IPS-NIHi11 (cell line): Measurements from ENCODE around the gene DUOX2.

Experiments
- DNase-seq: peaks from one replicate; pipeline ENCODE4 v3.0.0; 2012; ENCODE audit warnings: mixed read lengths, low spot score

The DUOX2 gene

GRCh38 chr15:45114076-45114750 lies at the start of gene DUOX2, which contains the start of gene DUOXA2:
Gene DUOX2 (minus strand): TSS chr15:45114172. CDS start chr15:45113411, 761 bp downstream.
Gene DUOXA2 (plus strand): TSS chr15:45114326. CDS start chr15:45114606, 280 bp downstream.
- no peak for DNase-seq

DNA sequence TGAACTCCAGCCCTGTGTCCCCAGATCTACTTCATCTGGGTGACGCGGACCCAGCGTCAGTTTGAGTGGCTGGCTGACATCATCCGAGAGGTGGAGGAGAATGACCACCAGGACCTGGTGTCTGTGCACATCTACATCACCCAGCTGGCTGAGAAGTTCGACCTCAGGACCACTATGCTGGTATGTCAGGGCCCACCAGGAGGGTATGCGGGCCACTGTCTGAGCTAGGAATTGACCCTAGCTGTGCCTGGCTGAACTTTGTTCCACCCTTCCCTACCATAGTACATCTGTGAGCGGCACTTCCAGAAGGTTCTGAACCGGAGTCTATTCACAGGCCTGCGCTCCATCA lies 49.5 kb upstream of the DUOX2 start:
- DNase-seq, result no peak

GRCh38 chr15:45162771-45163507 lies 49.0 kb upstream of the DUOX2 start:
- DNase-seq, result peak; percentile 91

GRCh38 chr15:45161666-45162065 lies 47.7 kb upstream of the DUOX2 start:
- no peak for DNase-seq

DNA sequence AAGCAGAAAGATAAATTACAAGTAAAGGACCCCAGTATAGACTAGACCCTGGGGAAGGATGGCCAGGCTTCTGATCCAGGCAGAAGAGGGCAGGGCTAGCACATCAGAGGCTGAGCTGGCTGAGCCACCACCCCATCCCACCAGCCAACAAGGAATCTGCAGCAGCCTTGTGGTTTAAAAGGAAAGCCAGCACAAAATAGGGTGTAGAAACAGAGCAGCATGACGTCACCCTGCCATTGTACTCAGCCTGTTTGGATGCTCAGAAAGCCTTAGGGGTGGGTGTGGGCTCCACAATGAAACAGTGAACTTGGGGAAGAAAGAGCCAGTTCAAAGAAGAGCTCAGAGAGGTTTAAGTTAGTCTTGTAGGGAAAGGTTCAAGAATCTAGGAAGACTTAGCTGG lies 44.0 kb upstream of the DUOX2 start:
- peak; percentile 41 for DNase-seq

DNA sequence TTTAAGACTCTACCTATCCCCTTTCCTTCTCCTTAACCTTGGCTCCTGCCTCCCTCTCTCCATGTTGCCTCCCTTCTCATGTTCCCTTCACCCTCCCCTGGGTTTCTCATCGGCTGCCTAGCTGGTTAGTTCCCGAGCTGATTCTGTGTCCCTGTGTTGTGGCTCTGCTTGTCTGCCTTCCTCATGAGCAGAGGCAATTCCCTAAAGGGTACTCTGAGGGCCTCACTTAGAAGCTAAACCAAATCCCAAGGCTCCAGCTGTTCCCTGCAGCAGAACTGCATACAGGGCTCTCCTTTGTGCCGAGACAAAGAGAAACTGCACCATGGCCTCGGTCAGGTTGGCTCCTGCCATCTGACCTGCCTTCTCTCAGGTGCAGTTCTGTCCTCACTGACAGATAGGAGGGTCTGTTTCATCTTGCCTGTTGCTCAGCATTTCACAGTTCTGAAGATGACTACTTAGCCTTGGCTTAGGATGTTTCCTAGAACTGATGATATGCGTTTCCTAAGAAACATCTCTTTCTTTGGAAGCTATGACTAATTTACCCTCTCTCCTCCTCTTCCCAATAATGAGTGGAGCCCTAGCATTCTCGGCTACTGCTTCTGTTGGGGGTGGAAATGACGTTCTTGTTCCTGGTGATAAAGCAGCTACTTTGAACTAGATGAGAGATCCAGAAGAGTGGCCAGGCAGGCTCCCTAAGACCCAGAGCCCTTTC lies 42.9 kb upstream of the DUOX2 start:
- no peak for DNase-seq

GRCh38 chr15:45155739-45156138 lies 41.8 kb upstream of the DUOX2 start:
- no peak for DNase-seq

DNA sequence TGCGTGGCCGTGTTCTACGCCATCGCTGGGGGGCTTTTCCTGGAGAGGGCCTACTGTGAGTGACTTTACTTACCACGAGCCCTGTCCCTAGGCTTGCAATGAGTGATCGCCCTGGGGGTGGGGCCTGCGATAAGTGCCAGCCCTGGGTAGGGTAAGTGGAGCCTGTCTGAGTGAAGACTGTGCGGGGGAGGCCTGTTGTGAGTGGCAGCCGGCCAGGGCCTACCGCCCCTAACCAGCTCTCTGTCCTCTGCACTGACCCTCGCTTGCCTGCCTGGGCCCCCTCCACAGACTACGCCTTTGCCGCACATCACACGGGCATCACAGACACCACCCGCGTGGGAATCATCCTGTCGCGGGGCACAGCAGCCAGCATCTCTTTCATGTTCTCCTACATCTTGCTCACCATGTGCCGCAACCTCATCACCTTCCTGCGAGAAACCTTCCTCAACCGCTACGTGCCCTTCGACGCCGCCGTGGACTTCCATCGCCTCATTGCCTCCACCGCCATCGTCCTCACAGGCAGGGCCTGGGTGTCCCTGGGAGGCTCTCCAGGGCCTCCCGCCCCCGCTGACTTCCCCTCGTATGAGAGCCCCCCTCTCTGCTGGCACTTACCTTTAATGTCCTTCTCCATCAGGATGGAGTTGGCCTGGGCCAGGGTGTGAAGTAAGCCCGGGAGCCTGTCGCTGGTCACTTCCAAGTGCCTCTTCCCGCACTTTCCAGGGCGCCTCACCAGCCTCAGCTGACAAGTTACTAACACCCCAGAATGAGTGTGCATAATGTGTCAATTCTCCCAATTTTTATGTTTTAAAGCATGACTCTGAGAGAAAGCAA lies 38.2 kb upstream of the DUOX2 start:
- DNase-seq, result no peak

DNA sequence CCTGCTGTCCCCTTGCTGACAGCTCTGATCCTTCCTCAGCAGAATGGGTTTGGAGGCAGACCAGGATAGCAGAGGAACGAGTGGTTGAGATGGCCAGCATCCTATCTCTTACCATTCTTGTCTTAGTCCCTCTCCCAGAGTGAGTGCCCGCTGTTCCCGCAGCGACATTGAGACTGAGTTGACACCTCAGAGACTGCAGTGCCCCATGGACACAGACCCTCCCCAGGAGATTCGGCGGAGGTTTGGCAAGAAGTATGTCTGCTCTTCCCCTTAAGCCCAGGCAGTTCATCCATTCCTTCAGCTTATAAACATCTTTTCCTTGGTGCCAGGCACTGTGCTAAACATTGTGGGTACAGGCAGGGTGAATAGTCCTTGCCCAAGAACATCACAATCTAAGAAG lies 37.0 kb upstream of the DUOX2 start:
- DNase-seq, result no peak

- no peak for DNase-seq
These were observed 36.5 kb upstream of the DUOX2 start for GRCh38 chr15:45150481-45150880.

- DNase-seq, result no peak
These were observed 35.1 kb upstream of the DUOX2 start for GRCh38 chr15:45149060-45149459.

GRCh38 chr15:45148076-45149059 lies 34.4 kb upstream of the DUOX2 start:
- no peak for DNase-seq

DNA sequence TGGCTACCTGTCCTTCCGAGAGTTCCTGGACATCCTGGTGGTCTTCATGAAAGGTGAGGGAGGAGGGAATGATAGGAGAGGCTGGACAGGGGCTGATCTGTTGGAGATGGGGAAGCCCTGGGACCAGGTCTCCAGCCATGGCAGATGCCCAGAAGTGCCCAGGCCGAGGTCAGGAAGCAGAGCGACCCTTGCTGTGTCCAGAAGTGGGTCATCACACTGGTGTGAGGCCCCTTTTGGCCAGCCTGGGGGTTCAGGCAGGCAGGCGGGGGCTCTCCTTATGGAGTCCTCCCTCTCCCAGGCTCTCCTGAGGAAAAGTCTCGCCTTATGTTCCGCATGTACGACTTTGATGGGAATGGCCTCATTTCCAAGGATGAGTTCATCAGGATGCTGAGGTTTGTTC lies 33.6 kb upstream of the DUOX2 start:
- DNase-seq, result no peak

GRCh38 chr15:45146405-45146804 lies 32.4 kb upstream of the DUOX2 start:
- DNase-seq, result no peak

GRCh38 chr15:45144775-45145174 lies 30.8 kb upstream of the DUOX2 start:
- no peak for DNase-seq

DNA sequence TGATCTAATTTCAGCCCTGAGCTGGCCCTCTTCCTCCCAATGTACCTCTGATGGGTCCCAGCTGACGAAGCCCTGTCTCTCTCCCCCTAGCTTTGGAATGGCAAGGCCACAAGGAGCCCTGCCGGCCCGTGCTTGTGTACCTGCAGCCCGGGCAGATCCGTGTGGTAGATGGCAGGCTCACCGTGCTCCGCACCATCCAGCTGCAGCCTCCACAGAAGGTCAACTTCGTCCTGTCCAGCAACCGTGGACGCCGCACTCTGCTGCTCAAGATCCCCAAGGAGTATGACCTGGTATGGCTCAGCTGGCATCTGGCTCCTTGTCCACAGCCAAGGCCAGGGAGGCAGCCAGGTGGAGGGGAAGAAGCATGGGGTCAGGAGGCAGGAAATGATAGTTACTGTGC lies 30.0 kb upstream of the DUOX2 start:
- no peak for DNase-seq

DNA sequence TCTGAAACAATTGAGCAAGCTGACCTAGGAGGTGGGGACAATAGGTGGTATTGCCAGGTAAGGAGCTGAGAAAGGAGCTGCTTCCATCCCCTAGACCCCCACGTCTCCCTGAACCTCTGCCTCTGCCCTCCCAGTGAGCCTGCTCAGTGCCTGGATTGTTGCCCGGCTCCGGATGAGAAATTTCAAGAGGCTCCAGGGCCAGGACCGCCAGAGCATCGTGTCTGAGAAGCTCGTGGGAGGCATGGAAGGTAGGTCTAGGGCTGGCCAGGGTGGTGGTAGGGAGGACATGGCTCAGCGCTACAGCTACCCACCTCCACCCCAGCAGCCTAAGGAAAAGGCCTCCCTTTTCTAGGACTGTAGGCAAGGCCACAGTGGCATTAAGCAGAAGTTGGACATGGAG lies 29.1 kb upstream of the DUOX2 start:
- no peak for DNase-seq

- no peak for DNase-seq
These were observed 27.4 kb upstream of the DUOX2 start for GRCh38 chr15:45141386-45141785.

DNA sequence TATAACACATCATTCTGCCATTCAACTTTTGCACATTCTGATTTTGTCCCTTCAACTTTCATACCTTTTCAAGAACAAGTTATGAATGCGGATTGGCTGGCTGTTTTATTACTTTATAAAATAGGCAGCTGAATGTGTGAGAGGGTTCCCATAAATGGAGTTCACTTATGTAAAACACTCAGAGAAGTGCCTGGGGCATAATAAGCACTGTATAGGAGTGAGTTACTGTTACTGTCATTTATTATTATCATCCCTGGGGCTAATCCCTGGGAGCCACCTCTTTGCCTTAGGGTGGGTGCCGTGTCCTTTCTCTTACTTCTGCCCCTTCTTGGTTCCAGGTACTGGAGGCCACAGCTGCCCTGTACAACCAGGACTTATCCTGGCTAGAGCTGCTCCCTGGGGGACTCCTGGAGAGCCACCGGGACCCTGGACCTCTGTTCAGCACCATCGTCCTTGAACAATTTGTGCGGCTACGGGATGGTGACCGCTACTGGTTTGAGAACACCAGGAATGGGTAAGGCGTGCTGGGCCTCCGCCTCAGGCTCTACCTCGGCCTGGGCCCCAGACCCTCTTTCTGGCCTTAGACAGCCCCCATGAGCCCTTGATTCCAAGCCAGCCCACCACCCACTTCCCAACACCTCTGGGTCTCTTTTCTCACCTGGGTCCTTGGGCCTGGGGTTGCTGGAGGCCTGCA lies 26.7 kb upstream of the DUOX2 start:
- DNase-seq, result no peak

DNA sequence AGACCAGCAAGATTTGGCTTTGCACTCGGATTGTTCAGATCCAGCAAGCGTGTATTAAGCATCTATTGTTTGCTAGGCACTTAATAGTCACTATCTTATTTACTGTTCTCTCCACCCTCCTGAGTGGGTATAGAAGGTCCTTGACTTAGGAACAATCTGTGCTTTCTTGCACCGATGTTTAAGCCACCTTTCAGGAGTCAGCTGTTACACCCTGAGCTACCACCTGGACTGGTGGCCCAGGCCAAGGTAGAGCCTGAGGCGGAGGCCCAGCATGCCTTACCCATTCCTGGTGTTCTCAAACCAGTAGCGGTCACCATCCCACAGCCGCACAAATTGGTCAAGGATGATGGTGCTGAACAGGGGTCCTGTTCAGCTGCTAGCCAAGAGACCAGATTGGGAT lies 25.8 kb upstream of the DUOX2 start:
- DNase-seq, result no peak
